Breast epithelium (tissue), 3 donors: ENCODE data around the gene ANO2.

Experiments
- CTCF ChIP-seq, 3 donors: fragments of 450-650 bp; IDR thresholded peaks; one replicate each; pipeline ENCODE4 v1.5.1; 2016 to 2017; ENCODE audit warnings: antibody characterized with exemption in 3 of 3, mild to moderate bottlenecking in 3 of 3, moderate library complexity in 3 of 3
- POLR2A ChIP-seq: fragments of 450-650 bp; IDR thresholded peaks from one replicate; pipeline ENCODE4 v1.6.1; 2016; ENCODE audit warnings: antibody characterized with exemption, mild to moderate bottlenecking, moderate library complexity
- POLR2AphosphoS5 ChIP-seq, 3 donors: sonication (generic); formaldehyde crosslinking; IDR thresholded peaks; one replicate each; pipeline ENCODE4 v1.6.1; 2017; ENCODE audit warnings: antibody characterized with exemption in 3 of 3

- no peak for TF ChIP-seq POLR2A
- no peak for TF ChIP-seq CTCF (IDR thresholded peaks at IDR 0.05)
- no peak for TF ChIP-seq POLR2AphosphoS5 (IDR thresholded peaks at IDR 0.05)
Observed at GRCh38 chr12:5590316-5590715, 354.7 kb downstream of the ANO2 start.
